ENCODE data around the gene RHBDL2. TPM values are rescaled to one million over a fixed set of nuclear protein-coding genes. Genes with fewer than 3 reads are reported as not detected.
"Not testable (repeated sequence)": the region's sequence is repeated elsewhere in the genome, so short reads cannot be mapped to it uniquely, and the experiment has no call there.

RHBDL2 gene
- total and polyA plus RNA-seq, 2 of the 13 experiments (the other 11 are each of a cell fraction or from before 2014, with no cell fraction given): 3.3 to 5.4 TPM

- TF ChIP-seq ZBTB34 (CRISPR knock-in tag; IDR thresholded peaks at IDR 0.05) (no peak), HOXA7 (CRISPR knock-in tag; IDR thresholded peaks at IDR 0.05) (no peak)
Observed at GRCh38 chr1:38846210-38846609, 95.4 kb downstream of the RHBDL2 start (continued).

- POLR2A ChIA-PET; DNase-seq (ENCODE audit: low spot score); H4K20me1 ChIP-seq (ENCODE audit: insufficient read depth, low read length); H3K79me2 ChIP-seq (ENCODE audit: insufficient read depth, low read length); H3K9me3 ChIP-seq (ENCODE audit: low read length); CTCF ChIA-PET (ENCODE audit: low intra/inter-chr PET ratio, low total read pairs); H2AFZ ChIP-seq (ENCODE audit: low read length); H3K4me1 ChIP-seq (ENCODE audit: insufficient read depth, low read length); H3K9ac ChIP-seq (ENCODE audit: insufficient read depth, low read depth, low read length); intact Hi-C loops (cut with micrococcal nuclease; ENCODE audit: unreplicated experiment); in situ Hi-C loops (cut with HindIII; ENCODE audit: extremely low pct_ligation_motif_present, low pct_unique_long_range_greater_than_20kb); H3K27me3 ChIP-seq (ENCODE audit: control insufficient read depth in 1 of 2, insufficient read depth in 2 of 2, low read length in 2 of 2); H3K4me3 ChIP-seq (replicated peaks in 1 of 3; ENCODE audit: insufficient read depth in 1 of 3, low read depth in 2 of 3, low read length in 3 of 3); ATAC-seq; H3K4me2 ChIP-seq (ENCODE audit: low read depth, low read length); H3K27ac ChIP-seq (ENCODE audit: extremely low read length, insufficient read depth, low read length); FAIRE-seq; BruUV-seq (replicated peaks): not testable (repeated sequence)
- WGBS (ENCODE audit: low lambda C conversion rate): 100% methylated on average over 3 of the region's 3 CpGs
- H3K36me3 ChIP-seq (replicated peaks in 1 of 2; ENCODE audit: control insufficient read depth in 1 of 2, insufficient read depth in 2 of 2, low read length in 2 of 2): peaks cover 7 to 51% of the 10 kb centered on the region in 2 experiments; a peak in 4 of 5 replicates
Observed at GRCh38 chr1:38845088-38845487, 96.5 kb downstream of the RHBDL2 start.

GRCh38 chr1:38840281-38840680 lies 101.3 kb downstream of the RHBDL2 start:
- Histone ChIP-seq H4K20me1 (ENCODE audit: insufficient read depth, low read length) (no peaks in the 10 kb centered on the region), H3K27me3 (ENCODE audit: control insufficient read depth in 1 of 2, insufficient read depth in 2 of 2, low read length in 2 of 2) (no peaks in the 10 kb centered on the region; a peak in 1 of 5 replicates), H3K9me3 (ENCODE audit: low read length) (no peaks in the 10 kb centered on the region), H2AFZ (ENCODE audit: low read length) (no peak overlapping the region), H3K4me3 (replicated peaks in 1 of 3; ENCODE audit: insufficient read depth in 1 of 3, low read depth in 2 of 3, low read length in 3 of 3) (no peak overlapping the region), H3K79me2 (ENCODE audit: insufficient read depth, low read length) (no peaks in the 10 kb centered on the region), H3K27ac (ENCODE audit: extremely low read length, insufficient read depth, low read length) (no peak overlapping the region), H3K4me2 (ENCODE audit: low read depth, low read length) (no peak overlapping the region), H3K9ac (ENCODE audit: insufficient read depth, low read depth, low read length) (no peak overlapping the region), H3K4me1 (ENCODE audit: insufficient read depth, low read length) (no peaks in the 10 kb centered on the region), H3K36me3 (replicated peaks in 1 of 2; ENCODE audit: control insufficient read depth in 1 of 2, insufficient read depth in 2 of 2, low read length in 2 of 2) (peaks cover 8 to 44% of the 10 kb centered on the region in 2 experiments)
- ChIA-PET CTCF (ENCODE audit: low intra/inter-chr PET ratio, low total read pairs) (no interaction called here), POLR2A (no interaction called here)
- DNase-seq (ENCODE audit: low spot score): no peak
- WGBS (ENCODE audit: low lambda C conversion rate): 96% methylated on average over 2 of the region's 2 CpGs
- FAIRE-seq: no peak
- no TSS peak for BruUV-seq (replicated peaks)
- ATAC-seq: no peak
- intact Hi-C loops (cut with micrococcal nuclease; ENCODE audit: unreplicated experiment) (no loop called here), in situ Hi-C loops (cut with HindIII; ENCODE audit: extremely low pct_ligation_motif_present, low pct_unique_long_range_greater_than_20kb) (no loop called here)
- TF ChIP-seq IKZF1 (IDR thresholded peaks at IDR 0.05) (no peak), DMTF1 (CRISPR knock-in tag; IDR thresholded peaks at IDR 0.05) (no peak), ZNF7 (CRISPR knock-in tag; IDR thresholded peaks at IDR 0.05) (no peak), PITX1 (CRISPR knock-in tag; IDR thresholded peaks at IDR 0.05) (no peak), RAD51 (IDR thresholded peaks at IDR 0.05; ENCODE audit: borderline replicate concordance) (no peak), ZBTB34 (CRISPR knock-in tag; IDR thresholded peaks at IDR 0.05) (no peak), NFE2L1 (CRISPR knock-in tag; IDR thresholded peaks at IDR 0.05; ENCODE audit: borderline replicate concordance) (no peak), AKAP8 (CRISPR knock-in tag; IDR thresholded peaks at IDR 0.05) (no peak), FOXO4 (CRISPR knock-in tag; conservative IDR thresholded peaks at IDR 0.05) (no peak)
